GM13977 (cell line): Measurements from ENCODE around the gene TRIM24.
A peak's percentile ranks its signal among the peaks of the same experiment; 100 is the strongest.
"Not testable (repeated sequence)": the region's sequence is repeated elsewhere in the genome, so short reads cannot be mapped to it uniquely, and the experiment has no call there.

Experiments
- DNase-seq: peaks from one replicate; pipeline ENCODE4 v3.0.0; 2012; ENCODE audit warnings: low spot score
- CTCF ChIP-seq: IDR thresholded peaks from 2 replicates; pipeline ENCODE4 v1.5.1; 2012; ENCODE audit warnings: mild to moderate bottlenecking, control low read depth; ENCODE audit not compliant: insufficient read depth; ENCODE audit errors: extremely low read depth, missing control alignments
- in situ Hi-C: fragments of 300-500 bp; cut with MboI; formaldehyde crosslinking; loops from one replicate; pipeline ENCODE4 v1.12.0; 2022; ENCODE audit warnings: low sequenced_read_pairs, low pct_unique_long_range_greater_than_20kb, mixed read lengths, inconsistent platforms; ENCODE audit not compliant: unreplicated experiment

TRIM24 gene

GRCh38 chr7:138460649-138461607, 869 bp downstream of the TRIM24 start:
- in situ Hi-C loops, result loop anchor here (25.0 kb wide), 1 partner anchor 276 kb away; no protein-coding TSS in a partner anchor
- peak; percentile 78 for DNase-seq
- TF ChIP-seq CTCF, result peak; percentile 11

- DNase-seq, result not testable (repeated sequence)
- in situ Hi-C loops, result loop anchor here (25.0 kb wide), 1 partner anchor 274 kb away; no protein-coding TSS in a partner anchor
These were observed 3.2 kb downstream of the TRIM24 start for GRCh38 chr7:138463291-138463618.

GRCh38 chr7:138465046-138465445, 5.0 kb downstream of the TRIM24 start:
- no peak for TF ChIP-seq CTCF
- no peak for DNase-seq
- in situ Hi-C loops, result loop anchor here (25.0 kb wide), 1 partner anchor 272 kb away; no protein-coding TSS in a partner anchor

GRCh38 chr7:138466069-138466756, 6.2 kb downstream of the TRIM24 start:
- in situ Hi-C loops, result loop anchor here (25.0 kb wide), 1 partner anchor 271 kb away; no protein-coding TSS in a partner anchor
- DNase-seq, result not testable (repeated sequence)

- DNase-seq, result no peak
- in situ Hi-C loops, result loop anchor here (25.0 kb wide), 1 partner anchor 269 kb away; no protein-coding TSS in a partner anchor
- no peak for TF ChIP-seq CTCF
These were observed 8.4 kb downstream of the TRIM24 start for GRCh38 chr7:138468244-138469123.

- no peak for DNase-seq
- in situ Hi-C loops, result loop anchor here (25.0 kb wide), 1 partner anchor 267 kb away; no protein-coding TSS in a partner anchor
- no peak for TF ChIP-seq CTCF
These were observed 10.5 kb downstream of the TRIM24 start for GRCh38 chr7:138470391-138471157.
